HG03457 (cell line): Measurements from ENCODE around the gene GPR89A.
"Not testable (repeated sequence)": the region's sequence is repeated elsewhere in the genome, so short reads cannot be mapped to it uniquely, and the experiment has no call there.

Source experiments
- ATAC-seq: cut with Tn5 transposase; IDR thresholded peaks from one replicate; pipeline ENCODE4 v1.9.1; 2021; ENCODE audit warnings: moderate number of reproducible peaks; ENCODE audit not compliant: unreplicated experiment

Gene GPR89A

GRCh38 chr1:145716641-145717345 is 109.0 kb downstream of the GPR89A start:
- ATAC-seq = no peak

- ATAC-seq = no peak
Observed at GRCh38 chr1:145717833-145718232, 110.0 kb downstream of the GPR89A start.

- not testable (repeated sequence) for ATAC-seq
Observed at GRCh38 chr1:145718465-145718864, 110.7 kb downstream of the GPR89A start.

GRCh38 chr1:145719230-145720079 is 111.7 kb downstream of the GPR89A start, which contains the start of gene CD160:
Gene CD160 (plus strand): TSS chr1:145719499. CDS start chr1:145728328, 8,829 bp downstream.
- no peak for ATAC-seq
